Parathyroid adenoma (tissue), 2 donors: Measurements from ENCODE around the gene OR2Y1.
"Not testable (repeated sequence)": the region's sequence is repeated elsewhere in the genome, so short reads cannot be mapped to it uniquely, and the experiment has no call there.

Source experiments
- H2AFZ ChIP-seq: fragments of 300-600 bp; sonication (generic); one replicate; pipeline ENCODE4 v1.7.0; 2017; ENCODE audit warnings: antibody characterized with exemption, mild to moderate bottlenecking
- H3K27ac ChIP-seq: fragments of 300-600 bp; sonication (generic); one replicate; pipeline ENCODE4 v1.7.0; 2017
- H3K27me3 ChIP-seq: fragments of 300-600 bp; sonication (generic); one replicate; pipeline ENCODE4 v1.7.0; 2017; ENCODE audit warnings: low read length; ENCODE audit not compliant: control insufficient read depth, insufficient read depth
- H3K36me3 ChIP-seq: fragments of 300-600 bp; sonication (generic); one replicate; pipeline ENCODE4 v1.7.0; 2017; ENCODE audit warnings: low read length; ENCODE audit not compliant: control insufficient read depth, insufficient read depth
- H3K4me1 ChIP-seq: fragments of 300-600 bp; sonication (generic); one replicate; pipeline ENCODE4 v1.7.0; 2017; ENCODE audit warnings: control low read depth
- H3K4me2 ChIP-seq: fragments of 300-600 bp; sonication (generic); one replicate; pipeline ENCODE4 v1.7.0; 2017; ENCODE audit warnings: low read length
- H3K4me3 ChIP-seq: fragments of 300-600 bp; sonication (generic); one replicate; pipeline ENCODE4 v1.7.0; 2017; ENCODE audit warnings: low read depth, low read length
- H3K79me2 ChIP-seq: fragments of 300-600 bp; sonication (generic); one replicate; pipeline ENCODE4 v1.7.0; 2017; ENCODE audit warnings: control low read depth
- H3K9ac ChIP-seq: fragments of 300-600 bp; sonication (generic); one replicate; pipeline ENCODE4 v1.7.0; 2017; ENCODE audit warnings: mild to moderate bottlenecking
- H3K9me3 ChIP-seq: fragments of 300-600 bp; sonication (generic); one replicate; pipeline ENCODE4 v1.7.0; 2017; ENCODE audit warnings: low read length; ENCODE audit not compliant: control insufficient read depth
- CTCF ChIP-seq: fragments of 300-600 bp; sonication (generic); IDR thresholded peaks from one replicate; pipeline ENCODE4 v1.7.0; 2017; ENCODE audit warnings: antibody characterized with exemption, mild to moderate bottlenecking
- donor health status: primary hyperparathyroidism.

OR2Y1 gene

GRCh38 chr5:180769821-180770220 lies 30.0 kb upstream of the OR2Y1 start:
- no peak overlapping the region for H3K4me3 ChIP-seq
- H3K9ac ChIP-seq = no peak overlapping the region
- H3K36me3 ChIP-seq = no peaks in the 10 kb centered on the region

GRCh38 chr5:180755601-180756000 lies 15.7 kb upstream of the OR2Y1 start:
- Histone ChIP-seq H3K36me3 (no peaks in the 10 kb centered on the region), H3K27ac (no peak overlapping the region), H3K9ac (no peak overlapping the region), H3K79me2 (no peaks in the 10 kb centered on the region), H2AFZ (no peak overlapping the region), H3K4me1 (no peaks in the 10 kb centered on the region), H3K27me3 (no peaks in the 10 kb centered on the region), H3K4me3 (no peak overlapping the region), H3K9me3 (no peaks in the 10 kb centered on the region), H3K4me2 (no peak overlapping the region)
- no peak for TF ChIP-seq CTCF

More at GRCh38 chr5:180769821-180770220, 30.0 kb upstream of the OR2Y1 start:
- Histone ChIP-seq H3K27me3 (no peaks in the 10 kb centered on the region), H3K79me2 (no peaks in the 10 kb centered on the region), H3K9me3 (no peaks in the 10 kb centered on the region), H2AFZ (no peak overlapping the region), H3K27ac (no peak overlapping the region), H3K4me2 (no peak overlapping the region), H3K4me1 (no peaks in the 10 kb centered on the region)
- no peak for TF ChIP-seq CTCF

GRCh38 chr5:180744253-180744652 lies 4.4 kb upstream of the OR2Y1 start:
- H3K9me3 ChIP-seq = no peaks in the 10 kb centered on the region
- no peaks in the 10 kb centered on the region for H3K79me2 ChIP-seq
- no peak for TF ChIP-seq CTCF
- H2AFZ ChIP-seq = no peak overlapping the region
- H3K27me3 ChIP-seq = no peaks in the 10 kb centered on the region
- H3K4me2 ChIP-seq = no peak overlapping the region
- H3K4me1 ChIP-seq = no peaks in the 10 kb centered on the region
- no peak overlapping the region for H3K9ac ChIP-seq
- no peak overlapping the region for H3K27ac ChIP-seq
- H3K4me3 ChIP-seq = no peak overlapping the region
- no peaks in the 10 kb centered on the region for H3K36me3 ChIP-seq

- Histone ChIP-seq H3K27me3 (no peaks in the 10 kb centered on the region), H3K27ac (no peak overlapping the region), H3K9me3 (no peaks in the 10 kb centered on the region), H3K4me2 (no peak overlapping the region), H3K79me2 (no peaks in the 10 kb centered on the region), H3K4me3 (no peak overlapping the region), H3K9ac (no peak overlapping the region), H3K36me3 (no peaks in the 10 kb centered on the region), H3K4me1 (no peaks in the 10 kb centered on the region), H2AFZ (no peak overlapping the region)
- TF ChIP-seq CTCF = no peak
Observed at GRCh38 chr5:180742727-180743126, 2.9 kb upstream of the OR2Y1 start.

- not testable (repeated sequence) for H3K27ac ChIP-seq, H3K9me3 ChIP-seq, H3K4me3 ChIP-seq, H3K4me2 ChIP-seq, H3K4me1 ChIP-seq, H3K79me2 ChIP-seq, H2AFZ ChIP-seq, H3K9ac ChIP-seq, H3K36me3 ChIP-seq, H3K27me3 ChIP-seq
Observed at GRCh38 chr5:180740953-180741352, 1.1 kb upstream of the OR2Y1 start.
